ENCODE results near the gene NUDT5. TPM values are rescaled to one million over a fixed set of nuclear protein-coding genes. Genes with fewer than 3 reads are reported as not detected.
A peak's percentile ranks its signal among the peaks of the same experiment; 100 is the strongest.

NUDT5 gene
- total and polyA plus RNA-seq, 2 of the 13 experiments (the other 11 are each of a cell fraction or from before 2014, with no cell fraction given): 79.6 to 134 TPM

DNA sequence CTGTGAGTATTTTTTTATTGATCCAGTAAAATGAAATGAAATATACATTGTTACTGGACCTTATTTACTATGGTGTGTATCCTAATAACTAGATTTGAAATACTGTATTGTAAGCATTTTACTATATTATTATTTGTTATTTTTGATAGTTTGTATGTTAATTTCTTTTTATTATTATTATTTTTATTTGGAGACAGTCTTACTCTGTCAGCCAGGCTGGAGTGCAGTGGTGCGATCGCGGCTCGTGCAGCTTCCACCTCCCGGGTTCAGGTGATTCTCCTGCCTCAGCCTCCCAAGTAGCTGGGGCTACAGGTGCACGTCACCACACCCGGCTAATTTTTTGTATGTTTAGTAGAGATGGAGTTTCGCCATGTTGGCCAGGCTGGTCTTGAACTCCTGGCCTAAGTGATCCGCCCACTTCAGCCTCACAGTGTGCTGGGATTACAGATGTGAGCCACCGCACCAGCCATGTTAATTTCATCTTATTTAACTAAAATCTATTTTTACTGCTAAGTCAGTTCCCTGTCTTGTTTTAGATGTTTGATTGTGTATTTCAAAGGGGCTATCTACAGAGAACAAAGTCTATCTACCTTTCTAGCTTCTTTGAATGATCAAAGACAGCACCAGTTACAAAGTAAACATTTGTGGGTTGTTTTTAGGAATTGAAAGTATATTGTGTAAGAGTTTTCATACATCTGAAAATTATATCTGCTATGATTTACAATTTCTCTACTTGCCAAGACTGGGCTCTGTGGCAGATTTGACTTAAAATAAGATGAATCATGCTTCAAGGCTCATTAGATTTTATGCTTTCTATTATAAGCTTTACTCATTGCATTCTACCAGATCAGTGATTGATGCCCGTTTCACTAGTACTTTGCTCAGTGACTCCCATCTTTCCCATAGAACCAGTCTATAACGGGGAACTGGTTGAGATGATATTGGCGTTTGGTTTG, 41.9 kb upstream of the NUDT5 start (continued):
- TF ChIP-seq, protein P1, sequence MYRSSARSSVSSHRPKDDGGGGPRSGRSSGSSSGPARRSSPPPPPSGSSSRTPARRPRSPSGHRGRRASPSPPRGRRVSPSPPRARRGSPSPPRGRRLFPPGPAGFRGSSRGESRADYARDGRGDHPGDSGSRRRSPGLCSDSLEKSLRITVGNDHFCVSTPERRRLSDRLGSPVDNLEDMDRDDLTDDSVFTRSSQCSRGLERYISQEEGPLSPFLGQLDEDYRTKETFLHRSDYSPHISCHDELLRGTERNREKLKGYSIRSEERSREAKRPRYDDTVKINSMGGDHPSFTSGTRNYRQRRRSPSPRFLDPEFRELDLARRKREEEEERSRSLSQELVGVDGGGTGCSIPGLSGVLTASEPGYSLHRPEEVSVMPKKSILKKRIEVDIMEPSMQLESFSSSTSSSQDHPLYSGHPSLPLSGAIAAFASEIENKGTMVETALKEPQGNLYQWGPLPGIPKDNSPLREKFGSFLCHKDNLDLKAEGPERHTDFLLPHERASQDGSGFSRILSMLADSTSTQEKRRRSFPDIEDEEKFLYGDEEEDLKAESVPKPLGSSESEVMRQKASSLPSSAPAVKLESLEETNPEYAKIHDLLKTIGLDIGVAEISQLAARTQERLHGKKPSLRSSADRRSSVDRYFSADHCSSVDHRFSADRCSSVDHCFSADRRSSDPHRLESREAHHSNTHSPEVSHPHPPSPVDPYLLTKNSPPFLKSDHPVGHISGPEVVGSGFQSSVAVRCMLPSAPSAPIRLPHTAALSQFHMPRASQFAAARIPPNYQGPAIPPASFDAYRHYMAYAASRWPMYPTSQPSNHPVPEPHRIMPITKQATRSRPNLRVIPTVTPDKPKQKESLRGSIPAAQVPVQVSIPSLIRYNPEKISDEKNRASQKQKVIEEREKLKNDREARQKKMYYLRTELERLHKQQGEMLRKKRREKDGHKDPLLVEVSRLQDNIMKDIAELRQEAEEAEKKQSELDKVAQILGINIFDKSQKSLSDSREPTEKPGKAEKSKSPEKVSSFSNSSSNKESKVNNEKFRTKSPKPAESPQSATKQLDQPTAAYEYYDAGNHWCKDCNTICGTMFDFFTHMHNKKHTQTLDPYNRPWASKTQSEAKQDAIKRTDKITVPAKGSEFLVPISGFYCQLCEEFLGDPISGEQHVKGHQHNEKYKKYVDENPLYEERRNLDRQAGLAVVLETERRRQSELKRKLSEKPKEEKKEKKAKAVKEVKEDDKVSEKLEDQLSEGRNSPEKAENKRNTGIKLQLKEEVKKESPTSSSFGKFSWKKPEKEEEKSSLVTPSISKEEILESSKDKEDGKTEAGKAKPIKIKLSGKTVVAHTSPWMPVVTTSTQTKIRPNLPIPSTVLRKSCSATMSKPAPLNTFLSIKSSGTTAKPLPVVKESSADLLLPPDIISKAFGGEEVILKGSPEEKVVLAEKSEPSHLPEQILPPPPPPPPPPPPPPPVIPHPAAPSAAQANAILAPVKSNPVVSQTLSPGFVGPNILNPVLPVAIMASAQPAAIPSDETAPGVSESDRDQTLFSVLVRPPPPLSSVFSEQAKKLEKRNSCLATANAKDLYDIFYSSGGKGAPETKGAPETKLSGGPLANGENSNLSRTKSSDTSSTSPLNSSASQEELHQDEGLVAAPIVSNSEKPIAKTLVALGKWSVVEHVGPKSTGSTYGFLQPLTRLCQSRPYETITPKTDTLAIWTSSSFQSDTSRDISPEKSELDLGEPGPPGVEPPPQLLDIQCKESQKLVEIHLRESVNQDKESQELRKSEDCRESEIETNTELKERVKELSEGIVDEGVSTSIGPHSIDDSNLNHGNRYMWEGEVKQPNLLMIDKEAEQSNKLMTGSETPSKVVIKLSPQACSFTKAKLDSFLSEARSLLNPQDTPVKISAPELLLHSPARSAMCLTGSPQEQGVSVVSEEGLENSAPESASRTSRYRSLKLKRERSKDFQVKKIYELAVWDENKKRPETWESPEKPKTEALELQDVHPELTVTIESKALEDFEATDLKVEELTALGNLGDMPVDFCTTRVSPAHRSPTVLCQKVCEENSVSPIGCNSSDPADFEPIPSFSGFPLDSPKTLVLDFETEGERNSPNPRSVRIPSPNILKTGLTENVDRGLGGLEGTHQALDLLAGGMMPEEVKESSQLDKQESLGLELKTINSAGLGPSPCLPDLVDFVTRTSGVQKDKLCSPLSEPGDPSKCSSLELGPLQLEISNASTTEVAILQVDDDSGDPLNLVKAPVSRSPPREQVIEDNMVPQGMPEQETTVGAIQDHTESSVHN (CRISPR knock-in tag; IDR thresholded peaks at IDR 0.05): no peak
- TF ChIP-seq ZNF496 (CRISPR knock-in tag; IDR thresholded peaks at IDR 0.05; ENCODE audit: insufficient replicate concordance) (no peak), NFIC (IDR thresholded peaks at IDR 0.05; ENCODE audit: low read length) (peak; percentile 90), ZNF44 (CRISPR knock-in tag; IDR thresholded peaks at IDR 0.05) (no peak), ZMYM4 (CRISPR knock-in tag; IDR thresholded peaks at IDR 0.05) (peak; percentile 35; the same call in 1 of the 2 replicates), SRSF1 (optimal IDR thresholded peaks at IDR 0.05; ENCODE audit: low read depth, low read length) (no peak), TCF7 (IDR thresholded peaks at IDR 0.05; ENCODE audit: low read depth) (peak; percentile 89), MTF2 (CRISPR knock-in tag; IDR thresholded peaks at IDR 0.05; ENCODE audit: borderline replicate concordance) (no peak), YY1 (IDR thresholded peaks at IDR 0.05; ENCODE audit: insufficient read depth, insufficient replicate concordance, low read depth, low read length) (peak; percentile 64), FOXP1 (IDR thresholded peaks at IDR 0.05) (no peak), FOXP1 (CRISPR knock-in tag; IDR thresholded peaks at IDR 0.05) (peak; percentile 56), ZSCAN5A (CRISPR knock-in tag; IDR thresholded peaks at IDR 0.05; ENCODE audit: borderline replicate concordance) (no peak), ZNF124 (CRISPR knock-in tag; IDR thresholded peaks at IDR 0.05) (no peak), PAWR (CRISPR knock-in tag; IDR thresholded peaks at IDR 0.05; ENCODE audit: borderline replicate concordance) (no peak)
- TF ChIP-seq, protein P2, sequence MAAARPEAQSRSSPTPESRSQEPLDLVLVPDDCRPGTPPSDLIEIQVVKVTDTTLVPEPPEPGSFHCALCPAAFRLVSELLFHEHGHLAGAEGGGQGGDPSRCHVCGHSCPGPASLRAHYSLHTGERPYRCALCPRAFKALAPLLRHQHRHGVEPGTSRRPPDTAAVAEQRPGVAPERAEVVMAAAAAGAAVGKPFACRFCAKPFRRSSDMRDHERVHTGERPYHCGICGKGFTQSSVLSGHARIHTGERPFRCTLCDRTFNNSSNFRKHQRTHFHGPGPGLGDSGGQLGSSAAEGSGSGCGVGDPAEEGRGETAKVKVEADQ (CRISPR knock-in tag; IDR thresholded peaks at IDR 0.05; ENCODE audit: borderline replicate concordance): no peak
- TF ChIP-seq, protein P3, sequence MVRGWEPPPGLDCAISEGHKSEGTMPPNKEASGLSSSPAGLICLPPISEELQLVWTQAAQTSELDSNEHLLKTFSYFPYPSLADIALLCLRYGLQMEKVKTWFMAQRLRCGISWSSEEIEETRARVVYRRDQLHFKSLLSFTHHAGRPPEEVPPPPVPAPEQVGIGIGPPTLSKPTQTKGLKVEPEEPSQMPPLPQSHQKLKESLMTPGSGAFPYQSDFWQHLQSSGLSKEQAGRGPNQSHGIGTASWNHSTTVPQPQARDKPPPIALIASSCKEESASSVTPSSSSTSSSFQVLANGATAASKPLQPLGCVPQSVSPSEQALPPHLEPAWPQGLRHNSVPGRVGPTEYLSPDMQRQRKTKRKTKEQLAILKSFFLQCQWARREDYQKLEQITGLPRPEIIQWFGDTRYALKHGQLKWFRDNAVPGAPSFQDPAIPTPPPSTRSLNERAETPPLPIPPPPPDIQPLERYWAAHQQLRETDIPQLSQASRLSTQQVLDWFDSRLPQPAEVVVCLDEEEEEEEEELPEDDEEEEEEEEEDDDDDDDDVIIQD (CRISPR knock-in tag; IDR thresholded peaks at IDR 0.05; ENCODE audit: low read depth): peak; percentile 64; the same call in 1 of the 2 replicates

Measured in HepG2 (cell line).